ENCODE results near the gene SNAPC4.

Gene SNAPC4

GRCh38 chr9:136363949-136364748, 35.8 kb downstream of the SNAPC4 start:
- Histone ChIP-seq H3K4me3 (ENCODE audit: low read length) (peak overlapping the region; percentile 97), H3K4me2 (ENCODE audit: low read length) (peak overlapping the region; percentile 90), H3K9ac (ENCODE audit: low read depth, low read length) (no peak overlapping the region), H3K36me3 (ENCODE audit: insufficient read depth, low read length) (no peaks in the 10 kb centered on the region), H3K9me3 (replicated peaks; ENCODE audit: low read length) (no peaks in the 10 kb centered on the region), H3K4me1 (ENCODE audit: control insufficient read depth, insufficient read depth, low read length) (peaks cover 14% of the 10 kb centered on the region), H3K27me3 (ENCODE audit: control insufficient read depth, insufficient read depth, low read length) (no peaks in the 10 kb centered on the region)

- Histone ChIP-seq H3K4me2 (ENCODE audit: low read length) (peak within 1 kb of the TSS; percentile 90), H3K36me3 (ENCODE audit: insufficient read depth, low read length) (peaks cover 4% of the 10 kb centered on the region), H3K9ac (ENCODE audit: low read depth, low read length) (peak within 1 kb of the TSS; percentile 100), H3K9me3 (replicated peaks; ENCODE audit: low read length) (no peaks in the 10 kb centered on the region), H3K4me1 (ENCODE audit: control insufficient read depth, insufficient read depth, low read length) (peaks cover 14% of the 10 kb centered on the region), H3K27me3 (ENCODE audit: control insufficient read depth, insufficient read depth, low read length) (no peaks in the 10 kb centered on the region), H3K4me3 (ENCODE audit: low read length) (peak within 1 kb of the TSS; percentile 97)
Measured at GRCh38 chr9:136363106-136363948, 36.6 kb downstream of the SNAPC4 start, which contains the start of gene DNLZ. Gene DNLZ, minus strand, starts transcription at chr9:136363744. Its CDS starts 30 bp downstream, at chr9:136363714.

- Histone ChIP-seq H3K36me3 (ENCODE audit: insufficient read depth, low read length) (peaks cover 11% of the 10 kb centered on the region), H3K9ac (ENCODE audit: low read depth, low read length) (no peak overlapping the region)
Measured at GRCh38 chr9:136362450-136362784, 37.6 kb downstream of the SNAPC4 start.

GRCh38 chr9:136361754-136362449, 38.1 kb downstream of the SNAPC4 start:
- Histone ChIP-seq H3K4me1 (ENCODE audit: control insufficient read depth, insufficient read depth, low read length) (peaks cover 14% of the 10 kb centered on the region), H3K9ac (ENCODE audit: low read depth, low read length) (no peak overlapping the region), H3K36me3 (ENCODE audit: insufficient read depth, low read length) (peaks cover 11% of the 10 kb centered on the region), H3K4me3 (ENCODE audit: low read length) (no peak overlapping the region), H3K4me2 (ENCODE audit: low read length) (no peak overlapping the region), H3K9me3 (replicated peaks; ENCODE audit: low read length) (no peaks in the 10 kb centered on the region), H3K27me3 (ENCODE audit: control insufficient read depth, insufficient read depth, low read length) (no peaks in the 10 kb centered on the region)

More at GRCh38 chr9:136362450-136362784, 37.6 kb downstream of the SNAPC4 start:
- H3K27me3 ChIP-seq (ENCODE audit: control insufficient read depth, insufficient read depth, low read length), result no peaks in the 10 kb centered on the region
- H3K4me2 ChIP-seq (ENCODE audit: low read length), result peak overlapping the region; percentile 90
- no peaks in the 10 kb centered on the region for H3K9me3 ChIP-seq (replicated peaks; ENCODE audit: low read length)
- H3K4me1 ChIP-seq (ENCODE audit: control insufficient read depth, insufficient read depth, low read length), result peaks cover 14% of the 10 kb centered on the region
- H3K4me3 ChIP-seq (ENCODE audit: low read length), result no peak overlapping the region

- no peak overlapping the region for H3K9ac ChIP-seq (ENCODE audit: low read depth, low read length)
- no peak overlapping the region for H3K4me2 ChIP-seq (ENCODE audit: low read length)
- H3K27me3 ChIP-seq (ENCODE audit: control insufficient read depth, insufficient read depth, low read length), result no peaks in the 10 kb centered on the region
- H3K4me1 ChIP-seq (ENCODE audit: control insufficient read depth, insufficient read depth, low read length), result peaks cover 14% of the 10 kb centered on the region
- no peaks in the 10 kb centered on the region for H3K9me3 ChIP-seq (replicated peaks; ENCODE audit: low read length)
- no peak overlapping the region for H3K4me3 ChIP-seq (ENCODE audit: low read length)
- H3K36me3 ChIP-seq (ENCODE audit: insufficient read depth, low read length), result peaks cover 15% of the 10 kb centered on the region
Measured at GRCh38 chr9:136361047-136361753, 38.8 kb downstream of the SNAPC4 start.

GRCh38 chr9:136359774-136360718, 39.9 kb downstream of the SNAPC4 start:
- H3K4me1 ChIP-seq (ENCODE audit: control insufficient read depth, insufficient read depth, low read length), result peaks cover 21% of the 10 kb centered on the region
- no peak overlapping the region for H3K4me2 ChIP-seq (ENCODE audit: low read length)
- no peaks in the 10 kb centered on the region for H3K27me3 ChIP-seq (ENCODE audit: control insufficient read depth, insufficient read depth, low read length)
- H3K9ac ChIP-seq (ENCODE audit: low read depth, low read length), result no peak overlapping the region
- H3K36me3 ChIP-seq (ENCODE audit: insufficient read depth, low read length), result peaks cover 19% of the 10 kb centered on the region
- H3K9me3 ChIP-seq (replicated peaks; ENCODE audit: low read length), result no peaks in the 10 kb centered on the region
- no peak overlapping the region for H3K4me3 ChIP-seq (ENCODE audit: low read length)

- H3K4me2 ChIP-seq (ENCODE audit: low read length), result no peak overlapping the region
- peaks cover 19% of the 10 kb centered on the region for H3K36me3 ChIP-seq (ENCODE audit: insufficient read depth, low read length)
- H3K27me3 ChIP-seq (ENCODE audit: control insufficient read depth, insufficient read depth, low read length), result no peaks in the 10 kb centered on the region
- no peaks in the 10 kb centered on the region for H3K9me3 ChIP-seq (replicated peaks; ENCODE audit: low read length)
- peaks cover 27% of the 10 kb centered on the region for H3K4me1 ChIP-seq (ENCODE audit: control insufficient read depth, insufficient read depth, low read length)
- no peak overlapping the region for H3K4me3 ChIP-seq (ENCODE audit: low read length)
- H3K9ac ChIP-seq (ENCODE audit: low read depth, low read length), result no peak overlapping the region
Measured at GRCh38 chr9:136358888-136359287, 41.1 kb downstream of the SNAPC4 start.

GRCh38 chr9:136358016-136358415, 42.0 kb downstream of the SNAPC4 start:
- Histone ChIP-seq H3K36me3 (ENCODE audit: insufficient read depth, low read length) (peaks cover 19% of the 10 kb centered on the region), H3K4me1 (ENCODE audit: control insufficient read depth, insufficient read depth, low read length) (peaks cover 25% of the 10 kb centered on the region), H3K4me3 (ENCODE audit: low read length) (no peak overlapping the region), H3K9me3 (replicated peaks; ENCODE audit: low read length) (no peaks in the 10 kb centered on the region), H3K4me2 (ENCODE audit: low read length) (no peak overlapping the region), H3K27me3 (ENCODE audit: control insufficient read depth, insufficient read depth, low read length) (no peaks in the 10 kb centered on the region), H3K9ac (ENCODE audit: low read depth, low read length) (no peak overlapping the region)

GRCh38 chr9:136357202-136357725, 42.7 kb downstream of the SNAPC4 start:
- no peak overlapping the region for H3K4me2 ChIP-seq (ENCODE audit: low read length)
- H3K9ac ChIP-seq (ENCODE audit: low read depth, low read length), result no peak overlapping the region
- no peak overlapping the region for H3K4me3 ChIP-seq (ENCODE audit: low read length)
- H3K27me3 ChIP-seq (ENCODE audit: control insufficient read depth, insufficient read depth, low read length), result no peaks in the 10 kb centered on the region
- no peaks in the 10 kb centered on the region for H3K9me3 ChIP-seq (replicated peaks; ENCODE audit: low read length)
- H3K36me3 ChIP-seq (ENCODE audit: insufficient read depth, low read length), result peaks cover 19% of the 10 kb centered on the region
- peaks cover 18% of the 10 kb centered on the region for H3K4me1 ChIP-seq (ENCODE audit: control insufficient read depth, insufficient read depth, low read length)
